GM12874 (cell line): ENCODE data around the gene IDH2.
A peak's percentile ranks its signal among the peaks of the same experiment; 100 is the strongest.

ENCODE experiments used
- TF ChIP-seq, protein P1 (sequence below): IDR thresholded peaks from 2 replicates; pipeline ENCODE4 v1.5.1; 2011; ENCODE audit warnings: low read depth, mild to moderate bottlenecking, control low read depth, low read length, moderate library complexity; ENCODE audit not compliant: insufficient read depth

Gene IDH2

DNA sequence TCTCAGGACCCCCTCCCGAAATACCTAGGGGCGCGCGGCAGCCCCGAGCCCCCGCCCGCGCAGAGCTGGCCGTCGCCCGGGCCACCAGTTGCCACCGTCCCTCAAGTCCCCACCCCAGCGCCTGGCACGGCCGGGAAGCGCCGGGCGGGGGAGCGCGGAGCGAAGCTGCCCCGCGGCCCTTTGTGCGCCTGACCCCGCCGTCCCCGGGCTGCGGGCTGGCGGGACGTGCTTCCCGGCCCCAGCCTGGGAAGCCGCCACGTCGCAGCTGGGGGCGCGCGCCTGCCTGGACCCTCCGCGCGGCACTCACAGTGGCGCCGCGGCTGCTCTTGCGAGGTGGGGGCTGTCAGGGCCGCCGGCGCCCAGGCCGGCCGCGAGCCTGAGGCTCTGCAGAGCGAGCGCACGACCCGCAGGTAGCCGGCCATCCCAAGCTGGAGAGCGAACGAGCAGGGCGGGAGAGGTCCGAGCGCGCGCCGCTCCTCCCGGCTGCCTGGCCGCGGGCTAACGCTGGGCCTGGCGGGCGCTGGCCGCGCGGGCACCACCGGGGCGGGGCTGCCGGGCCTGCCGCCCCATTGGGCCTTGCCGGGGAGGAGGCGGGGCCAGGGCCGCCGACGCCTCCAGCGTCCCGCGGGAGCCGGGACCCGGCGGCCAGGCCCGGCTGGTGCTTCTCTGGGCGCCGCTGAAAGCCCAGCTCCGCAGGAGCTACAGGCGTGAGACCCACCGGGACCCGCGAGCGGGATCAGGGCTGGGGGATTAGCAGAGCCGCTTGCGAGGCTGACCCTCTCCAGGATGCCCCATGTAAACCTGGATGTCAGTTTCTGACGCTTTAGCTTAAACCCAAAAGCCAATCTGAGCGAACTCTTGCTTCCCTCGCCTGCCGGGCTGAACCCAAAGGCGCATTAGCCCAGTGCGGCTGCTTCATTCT lies at the start of gene IDH2:
Gene IDH2, minus strand, starts transcription at position 500 of the 922 bp plus-strand sequence. Its CDS starts 78 bp downstream, at position 422.
- TF ChIP-seq, protein P1, sequence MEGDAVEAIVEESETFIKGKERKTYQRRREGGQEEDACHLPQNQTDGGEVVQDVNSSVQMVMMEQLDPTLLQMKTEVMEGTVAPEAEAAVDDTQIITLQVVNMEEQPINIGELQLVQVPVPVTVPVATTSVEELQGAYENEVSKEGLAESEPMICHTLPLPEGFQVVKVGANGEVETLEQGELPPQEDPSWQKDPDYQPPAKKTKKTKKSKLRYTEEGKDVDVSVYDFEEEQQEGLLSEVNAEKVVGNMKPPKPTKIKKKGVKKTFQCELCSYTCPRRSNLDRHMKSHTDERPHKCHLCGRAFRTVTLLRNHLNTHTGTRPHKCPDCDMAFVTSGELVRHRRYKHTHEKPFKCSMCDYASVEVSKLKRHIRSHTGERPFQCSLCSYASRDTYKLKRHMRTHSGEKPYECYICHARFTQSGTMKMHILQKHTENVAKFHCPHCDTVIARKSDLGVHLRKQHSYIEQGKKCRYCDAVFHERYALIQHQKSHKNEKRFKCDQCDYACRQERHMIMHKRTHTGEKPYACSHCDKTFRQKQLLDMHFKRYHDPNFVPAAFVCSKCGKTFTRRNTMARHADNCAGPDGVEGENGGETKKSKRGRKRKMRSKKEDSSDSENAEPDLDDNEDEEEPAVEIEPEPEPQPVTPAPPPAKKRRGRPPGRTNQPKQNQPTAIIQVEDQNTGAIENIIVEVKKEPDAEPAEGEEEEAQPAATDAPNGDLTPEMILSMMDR, result no peak

DNA sequence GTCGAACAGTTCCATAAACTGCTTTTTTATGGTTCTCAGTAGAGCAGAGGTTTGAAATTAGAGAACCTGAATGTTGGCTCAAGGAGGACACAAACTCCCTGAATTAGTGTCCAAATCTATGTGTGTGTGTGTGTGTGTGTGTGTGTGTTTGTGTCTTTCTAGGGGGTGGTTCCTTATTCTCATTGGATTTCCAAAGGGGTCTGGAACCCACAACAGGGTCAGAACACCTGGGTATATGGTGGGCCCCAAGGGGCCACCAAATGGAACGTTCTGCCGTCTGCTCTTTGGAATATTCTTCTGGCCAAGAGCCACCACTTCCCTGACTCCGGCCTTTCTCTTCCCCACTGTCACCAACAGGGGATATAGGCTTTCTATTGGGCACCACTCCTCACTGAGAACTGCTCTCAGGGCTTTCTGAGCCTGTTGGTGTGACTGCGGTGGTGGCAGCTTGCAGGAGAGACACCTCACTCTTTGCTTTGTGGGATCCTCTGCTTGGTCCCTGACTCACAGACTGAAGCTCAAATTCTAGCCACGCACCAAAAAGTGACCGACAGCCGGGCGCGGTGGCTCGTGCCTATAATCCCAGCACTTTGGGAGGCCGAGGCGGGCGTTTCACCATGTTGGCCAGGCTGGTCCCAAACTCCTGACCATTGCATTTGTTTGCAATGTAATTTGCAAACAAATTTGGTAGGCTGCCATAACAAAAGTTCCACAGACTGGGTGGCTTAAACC lies 47.5 kb upstream of the IDH2 start:
- TF ChIP-seq, protein P1, result no peak

DNA sequence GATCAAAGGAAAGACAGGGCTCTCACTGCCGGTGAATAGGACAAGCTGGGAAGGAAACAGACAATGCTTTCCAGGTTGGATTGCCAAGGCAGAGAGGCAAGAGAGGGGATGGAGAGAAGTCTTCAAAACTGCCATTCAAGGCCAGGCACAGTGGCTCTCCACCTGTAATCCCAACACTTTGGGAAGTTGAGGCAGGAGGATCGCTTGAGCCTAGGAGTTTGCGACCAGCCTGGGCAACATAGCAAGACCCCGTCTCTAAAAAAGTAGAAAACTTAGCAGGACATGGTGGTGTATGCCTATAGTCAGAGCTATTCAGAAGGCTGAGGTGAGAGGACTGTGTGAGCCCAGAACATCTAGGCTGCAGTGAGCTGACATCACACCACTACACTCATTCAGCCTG lies 43.5 kb upstream of the IDH2 start:
- TF ChIP-seq, protein P1, result no peak

DNA sequence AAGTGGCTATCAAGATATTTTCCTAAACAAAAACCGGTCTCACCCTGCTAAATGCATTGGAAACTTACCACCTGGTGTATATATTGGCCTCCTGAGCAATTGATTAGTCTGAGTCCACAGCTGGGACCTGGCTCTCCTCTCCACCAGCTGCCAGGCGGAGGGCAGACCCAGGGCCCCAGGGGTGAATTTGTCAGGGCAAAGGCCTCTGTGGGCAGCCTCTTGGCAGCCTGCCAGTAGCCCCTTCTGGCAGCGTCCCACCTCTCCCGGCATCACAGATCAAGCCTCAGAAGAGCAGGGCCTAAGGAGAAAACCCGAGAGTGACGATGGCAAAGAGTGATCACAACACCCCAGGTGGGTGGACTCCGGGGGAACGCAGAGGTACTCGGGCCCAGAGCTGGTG lies 43.0 kb upstream of the IDH2 start:
- TF ChIP-seq, protein P1, result no peak

DNA sequence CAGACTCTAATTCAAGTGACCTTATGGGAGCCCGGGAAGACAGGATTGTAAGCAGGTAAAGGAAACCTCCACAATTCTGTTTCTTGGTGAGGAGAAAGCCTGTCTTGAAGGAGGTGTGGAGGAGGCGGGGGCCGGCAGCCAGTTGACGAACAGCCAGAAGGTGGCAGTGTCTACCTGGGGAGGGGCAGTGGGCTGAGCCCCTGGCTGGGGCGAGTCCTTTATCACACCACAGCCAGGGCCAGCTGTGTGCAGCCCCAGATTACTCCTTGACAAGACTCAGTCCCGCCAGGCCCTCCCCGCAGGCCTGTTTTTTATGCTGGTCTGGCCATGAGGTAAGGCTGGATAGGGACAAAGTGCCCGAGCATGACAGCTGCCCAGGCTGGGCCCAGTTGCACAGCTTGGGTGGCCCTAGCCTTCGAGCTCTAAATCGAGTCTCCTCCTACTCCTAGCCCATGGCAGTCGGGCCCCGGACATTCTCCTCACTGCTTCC lies 40.9 kb upstream of the IDH2 start:
- TF ChIP-seq, protein P1, result peak; percentile 92

DNA sequence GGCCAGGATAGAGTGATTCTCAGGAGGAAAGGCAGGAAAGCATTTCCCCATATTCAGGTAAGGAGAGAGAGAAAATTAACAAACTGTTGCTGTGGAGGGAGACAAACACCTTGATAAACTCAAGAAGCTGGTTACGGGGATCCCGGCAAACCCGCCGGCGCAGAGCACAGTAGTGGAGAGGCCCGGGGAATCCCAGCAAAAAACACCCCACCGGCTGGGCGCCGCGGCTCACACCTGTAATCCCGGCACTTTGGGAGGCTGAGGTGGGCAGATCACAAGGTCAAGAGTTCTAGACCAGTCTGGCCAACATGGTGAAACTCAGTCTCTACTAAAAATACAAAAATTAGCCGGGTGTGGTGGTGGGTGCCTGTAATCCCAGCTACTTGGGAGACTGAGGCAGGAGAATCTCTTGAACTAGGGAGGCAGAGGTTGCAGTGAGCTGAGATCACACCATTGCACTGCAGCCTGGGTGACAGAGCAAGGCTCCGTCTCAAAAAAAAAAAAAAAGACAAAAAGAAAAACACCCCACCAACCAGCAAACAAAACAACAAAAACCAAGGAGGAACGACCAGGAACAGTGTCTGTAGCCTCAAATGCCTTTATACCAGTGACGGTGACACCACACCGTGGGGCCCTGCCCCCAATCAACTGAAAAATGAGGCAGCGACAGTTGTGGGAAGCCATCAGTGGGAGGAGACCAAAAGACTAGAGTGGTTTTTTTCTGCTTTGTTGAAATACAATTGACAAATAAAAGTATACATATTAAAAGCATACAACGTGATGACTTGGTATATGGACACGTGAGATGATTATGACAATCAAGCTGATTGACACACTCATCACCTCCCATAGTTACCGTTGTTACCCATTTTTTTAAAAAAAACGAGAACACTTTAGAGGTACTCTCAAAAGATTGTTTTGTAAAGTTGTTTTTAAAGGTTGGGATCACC lies 40.2 kb upstream of the IDH2 start:
- TF ChIP-seq, protein P1, result no peak
